OCI-LY1 (cell line): ENCODE data around the gene UIMC1.

Experiments
- CTCF ChIP-seq: fragments of 200-600 bp; sonication (generic), shearing (Covaris generic); IDR thresholded peaks from 2 replicates; pipeline ENCODE4 v1.5.1; 2017; ENCODE audit warnings: mild to moderate bottlenecking, antibody characterized with exemption, low read length, moderate library complexity, mixed read lengths
- EZH2 ChIP-seq: fragments of 200-600 bp; sonication (generic), shearing (Covaris generic); IDR thresholded peaks from 2 replicates; pipeline ENCODE4 v1.8.0; 2017; ENCODE audit warnings: borderline replicate concordance, mixed run types, mild to moderate bottlenecking, antibody characterized with exemption, low read length, moderate library complexity, mixed read lengths

DNA sequence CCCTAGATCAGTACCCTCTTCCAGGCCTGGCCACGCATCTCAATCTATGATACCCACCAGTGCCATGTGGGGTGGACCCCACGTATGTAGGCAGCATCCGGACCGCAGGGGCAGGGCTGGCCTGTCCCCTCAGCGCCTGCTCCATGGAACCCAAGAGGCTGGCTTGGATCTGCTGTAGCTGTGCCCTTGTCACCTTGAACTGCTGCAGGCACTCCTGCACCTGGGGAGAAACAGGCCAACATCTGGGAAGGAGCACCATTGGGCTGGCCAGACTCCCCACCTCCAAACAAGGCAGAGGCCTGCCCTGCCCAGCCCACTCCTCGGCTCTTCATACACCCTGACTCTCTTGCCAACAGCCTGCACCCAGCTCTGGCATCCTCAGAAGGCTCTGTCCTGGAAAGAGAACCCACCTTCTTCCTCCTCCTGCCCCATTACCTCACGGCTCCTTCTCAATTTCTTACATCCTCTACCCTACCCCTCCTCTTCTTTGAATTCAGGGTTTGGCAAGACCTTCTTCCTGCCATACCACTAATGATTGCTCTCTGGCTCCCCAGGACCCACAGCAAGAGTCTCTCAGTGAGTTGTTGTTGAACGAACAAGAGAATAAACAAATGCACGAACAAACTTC, 115.1 kb downstream of the UIMC1 start:
- no peak for TF ChIP-seq CTCF
- no peak for TF ChIP-seq EZH2
